ENCODE measurements around the gene RYR3.

The RYR3 gene

DNA sequence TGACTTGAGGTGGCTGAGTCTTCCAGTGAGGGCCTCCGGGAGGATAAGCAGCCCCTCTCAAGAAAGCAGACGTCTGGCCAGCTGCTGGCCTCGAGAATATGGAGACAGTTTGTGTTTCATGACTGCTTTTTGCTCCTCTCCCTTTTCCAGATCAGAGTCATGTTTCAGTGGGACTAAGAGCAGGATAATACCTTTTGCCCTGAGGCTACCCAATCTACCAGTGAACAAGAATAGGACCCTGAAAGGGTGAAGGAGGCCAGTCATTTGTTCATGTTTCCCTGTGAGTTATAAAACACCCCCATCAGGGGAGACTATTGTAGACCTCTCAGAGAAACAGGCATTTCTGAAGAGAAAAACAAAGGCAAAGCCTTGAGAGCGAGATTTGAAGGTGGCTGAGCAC, 137.4 kb downstream of the RYR3 start:
- no peaks in the 10 kb centered on the region for H3K27me3 ChIP-seq (ENCODE audit: control insufficient read depth, low read length)
- H3K9me3 ChIP-seq (ENCODE audit: control insufficient read depth, insufficient read depth, low read length) = no peaks in the 10 kb centered on the region
- H3K4me3 ChIP-seq (ENCODE audit: low read length) = no peak overlapping the region
- no peaks in the 10 kb centered on the region for H3K9me2 ChIP-seq (replicated peaks; ENCODE audit: control insufficient read depth, low read length)
- H3F3A ChIP-seq (ENCODE audit: control insufficient read depth, insufficient read depth) = no peaks in the 10 kb centered on the region
- no peaks in the 10 kb centered on the region for H3K4me1 ChIP-seq (ENCODE audit: control insufficient read depth, low read length)
- no peak overlapping the region for H3K4me2 ChIP-seq (ENCODE audit: low read length)
- H3K36me3 ChIP-seq (ENCODE audit: control insufficient read depth, low read length) = no peaks in the 10 kb centered on the region
- no peak overlapping the region for H3K27ac ChIP-seq (ENCODE audit: low read depth, low read length)
- no peaks in the 10 kb centered on the region for H4K20me1 ChIP-seq (ENCODE audit: control insufficient read depth, insufficient read depth, low read depth, low read length)
- H3K79me2 ChIP-seq (ENCODE audit: control insufficient read depth, low read length) = no peaks in the 10 kb centered on the region
- no peak for TF ChIP-seq EZH2phosphoT487 (IDR thresholded peaks at IDR 0.05; ENCODE audit: borderline replicate concordance, low read length)
- no peak for TF ChIP-seq CTCF (IDR thresholded peaks at IDR 0.05; ENCODE audit: low read depth, low read length, poor library complexity, severe bottlenecking)

DNA sequence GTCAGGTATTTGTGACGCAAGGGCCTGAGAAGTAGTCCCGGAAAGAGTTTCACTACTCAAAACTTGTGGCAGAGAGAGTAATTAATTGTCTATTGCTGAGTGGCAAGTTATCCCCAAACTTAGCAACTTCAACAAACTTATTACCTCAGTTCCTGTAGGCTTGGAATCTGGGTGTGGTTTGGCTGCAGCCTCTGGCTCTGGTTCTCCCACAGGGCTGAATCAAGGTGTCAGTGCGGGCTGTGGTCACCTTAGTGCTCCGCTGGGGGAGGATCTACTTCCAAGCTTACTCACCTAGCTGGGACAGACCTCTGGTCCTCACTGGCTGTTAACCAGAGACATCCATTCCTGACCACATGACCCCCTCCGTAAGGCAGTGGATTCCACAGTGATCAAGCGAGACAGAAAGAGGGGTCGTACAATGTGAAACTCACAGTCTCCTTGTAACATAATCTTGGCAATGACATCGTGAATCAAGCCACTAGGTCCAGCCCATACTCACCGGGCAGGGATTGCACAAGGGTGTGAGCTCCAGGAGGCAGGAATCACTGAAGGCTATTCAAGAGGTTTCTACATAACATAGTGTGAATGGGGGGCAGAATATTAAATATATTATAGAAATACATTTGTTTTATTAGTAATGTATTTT, 138.3 kb downstream of the RYR3 start:
- H3K4me2 ChIP-seq (ENCODE audit: low read length) = no peak overlapping the region
- H3F3A ChIP-seq (ENCODE audit: control insufficient read depth, insufficient read depth) = no peaks in the 10 kb centered on the region
- H3K4me1 ChIP-seq (ENCODE audit: control insufficient read depth, low read length) = no peaks in the 10 kb centered on the region
- H3K9me2 ChIP-seq (replicated peaks; ENCODE audit: control insufficient read depth, low read length) = no peaks in the 10 kb centered on the region
- TF ChIP-seq EZH2phosphoT487 (IDR thresholded peaks at IDR 0.05; ENCODE audit: borderline replicate concordance, low read length) = no peak
- TF ChIP-seq CTCF (IDR thresholded peaks at IDR 0.05; ENCODE audit: low read depth, low read length, poor library complexity, severe bottlenecking) = no peak
- H3K27me3 ChIP-seq (ENCODE audit: control insufficient read depth, low read length) = no peaks in the 10 kb centered on the region
- no peaks in the 10 kb centered on the region for H3K36me3 ChIP-seq (ENCODE audit: control insufficient read depth, low read length)
- no peak overlapping the region for H3K4me3 ChIP-seq (ENCODE audit: low read length)
- H3K9me3 ChIP-seq (ENCODE audit: control insufficient read depth, insufficient read depth, low read length) = no peaks in the 10 kb centered on the region
- no peaks in the 10 kb centered on the region for H4K20me1 ChIP-seq (ENCODE audit: control insufficient read depth, insufficient read depth, low read depth, low read length)
- H3K79me2 ChIP-seq (ENCODE audit: control insufficient read depth, low read length) = no peaks in the 10 kb centered on the region
- H3K27ac ChIP-seq (ENCODE audit: low read depth, low read length) = no peak overlapping the region

GRCh38 chr15:33449810-33450209, 139.0 kb downstream of the RYR3 start:
- Histone ChIP-seq H3K4me1 (ENCODE audit: control insufficient read depth, low read length) (no peaks in the 10 kb centered on the region), H3K9me2 (replicated peaks; ENCODE audit: control insufficient read depth, low read length) (no peaks in the 10 kb centered on the region), H3K4me2 (ENCODE audit: low read length) (no peak overlapping the region), H4K20me1 (ENCODE audit: control insufficient read depth, insufficient read depth, low read depth, low read length) (no peaks in the 10 kb centered on the region), H3K79me2 (ENCODE audit: control insufficient read depth, low read length) (no peaks in the 10 kb centered on the region), H3F3A (ENCODE audit: control insufficient read depth, insufficient read depth) (no peaks in the 10 kb centered on the region), H3K4me3 (ENCODE audit: low read length) (no peak overlapping the region), H3K9me3 (ENCODE audit: control insufficient read depth, insufficient read depth, low read length) (no peaks in the 10 kb centered on the region), H3K27me3 (ENCODE audit: control insufficient read depth, low read length) (no peaks in the 10 kb centered on the region), H3K36me3 (ENCODE audit: control insufficient read depth, low read length) (no peaks in the 10 kb centered on the region), H3K27ac (ENCODE audit: low read depth, low read length) (no peak overlapping the region)
- TF ChIP-seq EZH2phosphoT487 (IDR thresholded peaks at IDR 0.05; ENCODE audit: borderline replicate concordance, low read length) = no peak
- TF ChIP-seq CTCF (IDR thresholded peaks at IDR 0.05; ENCODE audit: low read depth, low read length, poor library complexity, severe bottlenecking) = no peak

Data from DOHH2 (cell line).